ENCODE results near the gene RAB7A. TPM values are rescaled to one million over a fixed set of nuclear protein-coding genes. Genes with fewer than 3 reads are reported as not detected.
A peak's percentile ranks its signal among the peaks of the same experiment; 100 is the strongest.

RAB7A gene
- total and polyA plus RNA-seq, 2 of the 8 experiments (the other 6 are each of a cell fraction or from before 2014, with no cell fraction given), result 179 to 195 TPM

DNA sequence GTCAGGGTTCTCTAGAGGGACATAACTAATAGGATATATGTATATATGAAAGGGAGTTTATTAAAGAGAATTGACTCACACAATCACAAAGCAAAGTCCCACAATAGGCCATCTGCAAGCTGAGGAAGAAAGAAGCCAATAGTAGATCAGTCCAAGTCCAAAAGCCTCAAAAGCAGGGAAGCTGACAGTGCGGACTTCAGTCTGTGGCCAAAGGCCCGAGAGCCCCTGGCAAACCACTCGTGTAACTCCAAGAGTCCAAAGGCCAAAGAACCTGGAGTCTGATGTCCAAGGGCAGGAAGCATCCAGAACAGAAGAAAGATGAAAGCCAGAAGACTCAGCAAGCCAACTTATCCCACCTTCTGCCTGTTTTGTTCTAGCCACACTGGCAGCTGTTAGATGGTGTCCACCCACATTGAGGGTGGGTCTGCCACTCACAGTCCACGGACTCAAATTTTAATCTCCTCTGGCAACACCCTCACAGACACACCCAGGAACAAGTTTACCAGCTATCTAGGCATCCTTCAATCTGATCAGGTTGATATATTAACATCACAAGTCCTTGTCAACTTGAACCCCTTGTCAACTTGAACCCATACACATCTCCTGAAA lies 99.2 kb downstream of the RAB7A start:
- POLR2A ChIA-PET (ENCODE audit: partially characterized antibody), result interaction anchor here (1.4 kb wide), 1 partner anchor 144 kb away, joined by 3 read pairs; no protein-coding TSS in a partner anchor
- CTCF ChIA-PET (ENCODE audit: partially characterized antibody), result interaction anchor here (1.2 kb wide), 1 partner anchor 39 kb away, joined by 3 read pairs; no protein-coding TSS in a partner anchor

More for the DNA sequence above, 99.2 kb downstream of the RAB7A start:
- H3K18ac ChIP-seq (ENCODE audit: extremely low read depth, low read length), result no peak overlapping the region
- no peaks in the 10 kb centered on the region for H3K9me3 ChIP-seq (ENCODE audit: insufficient read depth in 2 of 2, low read depth in 1 of 2, low read length in 1 of 2)
- no peak overlapping the region for H4K5ac ChIP-seq (ENCODE audit: insufficient read length, low read depth, low read length)
- no peak overlapping the region for H2BK5ac ChIP-seq (ENCODE audit: low read depth, low read length)
- H3K79me2 ChIP-seq (ENCODE audit: control insufficient read depth in 1 of 2, insufficient read depth in 2 of 2, low read length in 2 of 2), result no peaks in the 10 kb centered on the region; a peak in 1 of 4 replicates
- H2BK20ac ChIP-seq (ENCODE audit: low read length), result no peak overlapping the region
- no peak overlapping the region for H2AK5ac ChIP-seq (ENCODE audit: low read depth, low read length)
- H3K4me3 ChIP-seq (ENCODE audit: extremely low read depth in 1 of 4, insufficient read depth in 2 of 4, low read depth in 3 of 4, low read length in 4 of 4), result no peak overlapping the region
- H3K14ac ChIP-seq (ENCODE audit: insufficient read length), result no peak overlapping the region
- no peak for DNase-seq (ENCODE audit: low read depth in 1 of 2, low spot score in 2 of 2)
- TF ChIP-seq CTCF (IDR thresholded peaks at IDR 0.05; ENCODE audit: control extremely low read depth in 1 of 3, insufficient read depth in 1 of 3, low read depth in 1 of 3, low read length in 3 of 3) (no peak), GABPA (IDR thresholded peaks at IDR 0.05; ENCODE audit: borderline replicate concordance, insufficient read depth, low read length) (no peak), POLR2AphosphoS5 (IDR thresholded peaks at IDR 0.05; ENCODE audit: low read depth, low read length) (0 out of 2 replicates have a peak, but pooled peaks have one; percentile 21)
- H3K27ac ChIP-seq (ENCODE audit: low read depth, low read length), result no peak overlapping the region
- H3K79me1 ChIP-seq (ENCODE audit: low read depth, low read length), result no peaks in the 10 kb centered on the region
- H4K8ac ChIP-seq (ENCODE audit: extremely low read depth, insufficient read depth, low read length), result no peak overlapping the region
- H3K9ac ChIP-seq (replicated peaks in 1 of 4; ENCODE audit: extremely low read depth in 1 of 4, low read depth in 3 of 4, low read length in 3 of 4), result no peak overlapping the region
- no peak for FAIRE-seq
- no peak overlapping the region for H2BK12ac ChIP-seq (ENCODE audit: low read depth, low read length)
- H4K91ac ChIP-seq (replicated peaks; ENCODE audit: insufficient read length, low read length), result no peak overlapping the region
- no peak overlapping the region for H3K56ac ChIP-seq (replicated peaks; ENCODE audit: insufficient read length, low read depth, low read length)
- H2AFZ ChIP-seq (ENCODE audit: low read length), result no peak overlapping the region
- H3K4ac ChIP-seq (replicated peaks; ENCODE audit: insufficient read length, low read depth, low read length), result no peak overlapping the region
- no peaks in the 10 kb centered on the region for H3K4me1 ChIP-seq (replicated peaks in 1 of 4; ENCODE audit: control insufficient read depth in 3 of 4, insufficient read depth in 4 of 4, low read length in 3 of 4)
- H4K20me1 ChIP-seq (replicated peaks in 1 of 2; ENCODE audit: control insufficient read depth in 1 of 2, insufficient read depth in 2 of 2, low read length in 2 of 2), result peaks cover 0 to 2% of the 10 kb centered on the region in 2 experiments
- no peaks in the 10 kb centered on the region for H3K23me2 ChIP-seq (ENCODE audit: low read depth, low read length)
- H2BK120ac ChIP-seq (replicated peaks; ENCODE audit: low read depth, low read length), result no peak overlapping the region
- peaks cover 0 to 5% (median 1%) of the 10 kb centered on the region in 4 experiments; a peak in 3 of 8 replicates for H3K36me3 ChIP-seq (ENCODE audit: control insufficient read depth in 2 of 4, insufficient read depth in 4 of 4, low read length in 3 of 4)
- 93% methylated on average over 4 of the region's 4 CpGs; no CpG with 5 or more reads in 1 of the 2 experiments for WGBS, 2 experiments (ENCODE audit: extremely low coverage in 1 of 2, insufficient coverage in 1 of 2, insufficient read length in 1 of 2, insufficient replicate concordance in 2 of 2, low coverage in 1 of 2, low lambda C conversion rate in 2 of 2, missing lambda C conversion rate in 1 of 2)
- no peaks in the 10 kb centered on the region for H3K27me3 ChIP-seq (replicated peaks in 1 of 4; ENCODE audit: control insufficient read depth in 3 of 4, extremely low read depth in 1 of 4, insufficient read depth in 3 of 4, low read length in 3 of 4)
- H3K4me2 ChIP-seq (ENCODE audit: insufficient read depth in 1 of 2, low read depth in 2 of 2, low read length in 2 of 2), result no peak overlapping the region
- no peak overlapping the region for H3K23ac ChIP-seq (ENCODE audit: insufficient read length)
- H2BK15ac ChIP-seq (ENCODE audit: low read length), result no peak overlapping the region

Measured in H1 (cell line).